NCI-H2196 treated with DMSO at 0.1 percent for 48 hours (cell line): ENCODE data around the gene ANKRD16.

Source experiments
- DNase-seq: peaks from one replicate; lab custom pipeline; 2025; ENCODE audit not compliant: unreplicated experiment; lab: John Stamatoyannopoulos, UW

The ANKRD16 gene

DNA sequence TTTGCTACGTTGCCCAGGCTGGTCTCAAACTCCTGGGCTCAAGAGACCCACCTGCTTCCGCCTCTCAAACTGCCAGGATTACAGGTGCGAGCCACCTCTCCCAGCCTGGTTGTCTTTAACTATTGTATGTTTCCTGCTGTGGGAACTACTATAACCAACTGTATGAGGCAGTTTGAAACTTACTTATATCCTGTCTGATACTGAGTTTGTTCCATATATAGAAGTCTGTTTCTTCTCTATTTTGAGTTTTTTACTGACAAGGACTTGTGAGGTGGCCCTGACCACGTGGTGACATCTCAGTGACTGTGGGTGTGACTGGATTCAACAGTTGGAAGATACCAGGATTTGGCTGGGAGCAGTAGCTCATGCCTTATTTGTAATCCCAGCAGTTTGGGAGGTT is 14.5 kb upstream of the ANKRD16 start:
- no peak for DNase-seq

GRCh38 chr10:5903563-5903962 is 13.9 kb upstream of the ANKRD16 start:
- DNase-seq, result no peak

DNA sequence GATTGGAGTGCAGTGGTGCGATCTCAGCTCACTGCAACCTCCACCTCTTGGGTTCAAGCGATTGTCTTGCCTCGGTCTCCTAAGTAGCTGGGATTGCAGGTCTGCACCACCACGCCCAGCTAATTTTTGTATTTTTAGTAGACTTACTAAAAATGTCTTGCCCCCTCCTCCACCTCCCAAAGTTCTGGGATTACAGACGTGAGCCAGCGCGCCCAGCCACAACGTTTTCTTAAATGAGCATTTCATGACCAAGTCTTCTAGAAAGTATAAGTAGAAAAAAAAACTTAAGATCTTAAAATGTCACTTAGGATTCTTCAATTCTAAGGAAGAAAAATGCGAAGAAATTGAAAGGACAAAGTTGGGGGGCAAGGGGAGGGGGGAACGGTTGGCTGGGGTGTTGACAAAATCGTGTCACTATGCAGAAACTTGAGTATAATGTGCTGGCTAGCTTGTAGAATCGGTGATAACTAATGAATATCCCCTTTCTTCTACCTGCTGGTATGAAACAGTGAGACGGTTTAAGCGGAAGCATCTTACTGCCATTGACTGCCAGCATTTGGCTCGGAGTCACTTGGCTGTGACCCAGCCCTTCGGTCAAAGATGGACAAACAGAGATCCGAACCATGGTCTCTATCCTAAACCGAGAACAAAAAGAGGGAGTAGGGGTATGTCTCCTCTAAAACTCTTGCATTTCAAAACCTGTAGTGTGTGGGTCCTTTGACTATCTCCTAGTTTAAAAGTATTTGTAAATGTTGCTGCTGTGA is 13.0 kb upstream of the ANKRD16 start:
- no peak for DNase-seq

DNA sequence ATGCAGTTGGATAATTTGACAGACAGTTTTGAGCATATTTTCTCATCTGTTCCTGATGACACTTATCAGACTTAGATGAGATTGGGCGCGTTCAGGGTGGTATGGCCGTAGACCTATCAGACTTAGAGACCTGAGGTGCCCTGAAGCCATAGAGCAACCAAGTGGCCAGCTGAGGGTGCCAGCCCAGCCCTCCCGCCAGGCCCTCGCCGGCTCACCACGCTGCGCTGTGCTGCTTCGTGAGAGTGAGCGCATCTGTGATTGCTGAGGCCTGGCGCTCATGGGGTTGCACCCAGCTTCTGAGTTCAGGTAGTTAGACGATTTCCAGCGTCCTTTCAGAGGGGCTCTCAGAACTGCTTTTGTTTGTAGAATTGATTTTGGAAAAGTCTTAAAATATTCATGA is 10.6 kb upstream of the ANKRD16 start:
- DNase-seq, result no peak

GRCh38 chr10:5898163-5898562 is 8.5 kb upstream of the ANKRD16 start:
- DNase-seq, result no peak

DNA sequence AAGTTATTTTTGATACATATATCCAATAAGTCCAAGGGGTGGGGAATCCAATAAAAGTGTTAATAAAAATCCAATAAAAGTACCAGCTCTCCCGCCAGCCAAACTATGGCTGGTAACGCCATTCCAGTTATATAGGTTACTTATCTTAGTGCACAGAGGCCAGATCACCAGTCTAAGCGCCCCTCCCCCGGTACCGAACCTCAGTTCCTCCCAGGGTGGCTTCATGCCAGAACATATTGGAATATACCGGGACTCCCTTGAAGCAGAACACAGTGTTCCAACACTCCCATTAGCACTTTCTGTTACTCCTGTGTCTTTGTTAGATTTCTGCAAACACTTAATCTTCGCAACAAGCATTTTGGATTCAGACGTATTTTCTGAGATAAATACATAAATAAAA is 7.8 kb upstream of the ANKRD16 start:
- DNase-seq, result no peak

DNA sequence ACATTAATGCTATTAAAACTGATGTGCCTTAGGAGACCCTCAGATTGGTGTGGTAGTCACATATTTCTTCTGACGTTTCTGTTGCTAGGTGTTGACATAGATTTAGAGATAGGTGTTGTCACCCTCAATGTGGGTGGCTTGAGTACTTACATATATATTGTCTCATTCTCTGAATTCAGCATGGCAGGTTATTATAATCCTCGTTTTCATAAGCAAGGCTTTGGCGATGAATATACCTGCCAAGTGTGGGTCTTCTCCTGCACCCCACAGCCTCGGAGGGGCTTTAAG is 7.3 kb upstream of the ANKRD16 start:
- no peak for DNase-seq

- DNase-seq, result no peak
Measured at GRCh38 chr10:5896208-5897052, 6.7 kb upstream of the ANKRD16 start.

DNA sequence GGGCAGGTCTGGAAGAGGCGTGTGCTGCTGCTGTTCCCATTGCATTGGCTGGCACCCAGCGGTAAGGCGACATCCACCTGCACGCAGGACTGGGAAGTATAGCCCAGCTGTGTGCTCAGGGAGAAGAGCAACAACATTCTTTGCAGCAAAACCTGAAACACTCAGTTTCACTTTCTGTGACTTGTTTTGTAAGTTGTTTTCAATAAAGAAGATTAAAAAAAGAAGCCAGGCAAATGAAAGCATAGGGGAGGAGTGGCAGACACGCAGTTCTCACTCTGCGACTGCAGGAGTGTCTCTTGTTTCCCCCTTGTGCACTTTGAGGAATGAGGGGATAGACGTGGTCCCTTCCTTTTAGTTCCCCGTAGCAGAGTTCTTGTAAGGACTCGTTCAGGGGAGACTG is 6.1 kb upstream of the ANKRD16 start:
- DNase-seq, result no peak

GRCh38 chr10:5895365-5895764 is 5.7 kb upstream of the ANKRD16 start:
- DNase-seq, result no peak

DNA sequence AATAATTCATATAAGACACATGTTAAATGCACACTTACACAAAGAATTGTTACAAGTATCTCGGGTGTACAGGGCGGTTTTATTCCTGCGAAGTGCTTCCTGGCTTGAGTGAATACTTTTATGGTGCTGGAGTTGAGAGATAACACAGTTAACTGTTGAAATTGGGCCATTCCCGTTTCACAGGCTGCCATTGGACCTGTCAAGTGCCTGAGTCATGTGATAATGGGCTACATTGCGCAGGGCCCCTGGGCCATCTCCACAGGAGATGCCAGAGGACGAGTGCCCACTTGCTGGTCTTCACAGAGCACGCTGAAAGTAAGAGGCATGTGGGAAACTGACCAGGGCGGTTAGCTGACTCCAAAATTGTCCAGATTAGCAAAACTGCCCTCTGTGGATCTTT is 5.2 kb upstream of the ANKRD16 start:
- DNase-seq, result no peak

- no peak for DNase-seq
Measured at GRCh38 chr10:5894403-5894802, 4.7 kb upstream of the ANKRD16 start.

GRCh38 chr10:5893321-5893720 is 3.6 kb upstream of the ANKRD16 start:
- DNase-seq, result no peak

DNA sequence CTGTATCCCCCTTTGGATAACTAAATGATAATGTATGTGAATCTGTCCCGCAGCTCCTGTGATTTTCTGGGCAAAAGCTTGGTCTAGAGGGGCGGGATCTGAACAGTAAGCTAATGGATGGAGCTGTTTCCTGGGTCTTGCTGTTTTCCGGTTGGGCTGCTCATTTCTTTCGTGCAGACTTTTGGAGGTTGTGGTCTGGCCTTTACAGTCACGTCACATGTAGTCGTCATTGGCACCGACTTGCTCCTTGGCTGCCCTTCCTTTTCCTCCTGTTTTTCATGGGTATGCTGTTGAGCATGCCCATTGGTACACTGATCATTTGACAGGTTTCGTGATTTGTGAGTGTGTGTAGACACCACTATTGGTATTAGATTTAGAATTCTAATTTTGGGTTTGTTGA is 2.3 kb upstream of the ANKRD16 start:
- no peak for DNase-seq

- no peak for DNase-seq
Measured at GRCh38 chr10:5891009-5891408, 1.3 kb upstream of the ANKRD16 start.

DNA sequence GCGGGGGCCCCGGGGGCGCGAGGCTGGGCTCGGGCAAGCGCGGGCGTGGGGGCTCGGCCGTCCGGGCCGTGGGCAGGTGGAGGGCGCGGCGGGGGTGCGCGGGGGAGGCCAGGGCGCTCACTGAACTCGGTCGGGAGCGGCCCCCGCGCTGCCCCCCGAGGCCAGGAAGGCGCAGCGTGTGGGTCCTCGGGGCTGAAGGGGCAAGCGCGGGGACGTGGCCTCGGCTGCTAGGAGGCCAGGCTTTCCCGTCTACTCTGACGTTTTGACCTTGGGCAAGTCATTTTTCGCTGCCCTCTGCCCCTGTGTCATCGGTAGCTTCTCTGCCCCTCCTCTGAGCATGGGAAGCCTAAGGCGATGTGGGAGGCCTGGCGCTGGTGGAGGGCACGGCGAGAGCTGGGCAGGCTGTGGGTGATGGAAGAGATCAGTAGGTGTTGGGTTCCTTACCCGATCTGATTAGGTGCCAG is 791 bp upstream of the ANKRD16 start:
- DNase-seq, result no peak

DNA sequence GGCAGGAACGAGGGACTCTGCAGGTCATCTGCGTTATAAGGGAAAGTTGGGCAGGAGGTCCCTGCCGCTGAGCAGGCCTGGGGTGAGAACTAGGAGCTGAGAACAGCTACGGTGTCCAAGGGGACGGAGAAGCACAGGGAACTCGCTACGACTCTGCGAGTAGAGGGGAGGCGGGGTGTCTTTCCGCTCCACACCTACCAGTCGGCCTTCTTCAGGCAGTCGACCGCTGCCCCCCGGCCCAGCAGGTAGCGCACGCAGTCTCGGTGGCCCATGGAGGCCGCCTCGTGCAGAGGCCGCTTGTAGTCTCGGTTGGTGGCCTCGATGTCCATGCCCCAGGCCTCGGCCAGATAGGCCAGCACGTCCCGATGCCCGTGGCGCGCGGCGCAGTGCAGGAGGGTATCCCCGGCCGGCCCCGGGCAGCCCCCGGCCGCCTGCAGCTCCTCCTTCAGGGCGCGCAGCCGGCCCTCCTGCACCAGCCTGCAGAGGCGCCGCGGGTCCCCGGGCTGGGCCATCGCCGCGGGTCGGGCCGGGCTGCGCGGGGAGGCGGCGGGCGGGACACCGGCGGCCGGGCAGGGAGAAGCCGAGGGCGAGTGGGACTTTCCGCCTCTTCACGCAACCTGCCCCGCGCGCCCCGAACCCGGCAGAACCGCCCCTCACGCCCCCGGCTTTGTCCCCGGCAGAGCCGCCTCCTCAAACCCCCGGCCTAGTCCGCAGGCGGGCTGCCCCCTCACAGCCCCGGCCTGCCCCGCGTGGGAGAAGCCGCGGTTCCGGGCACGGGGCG is 660 bp downstream of the ANKRD16 start:
- no peak for DNase-seq

- DNase-seq, result no peak
Measured at GRCh38 chr10:5888351-5888750, 1.3 kb downstream of the ANKRD16 start.

DNA sequence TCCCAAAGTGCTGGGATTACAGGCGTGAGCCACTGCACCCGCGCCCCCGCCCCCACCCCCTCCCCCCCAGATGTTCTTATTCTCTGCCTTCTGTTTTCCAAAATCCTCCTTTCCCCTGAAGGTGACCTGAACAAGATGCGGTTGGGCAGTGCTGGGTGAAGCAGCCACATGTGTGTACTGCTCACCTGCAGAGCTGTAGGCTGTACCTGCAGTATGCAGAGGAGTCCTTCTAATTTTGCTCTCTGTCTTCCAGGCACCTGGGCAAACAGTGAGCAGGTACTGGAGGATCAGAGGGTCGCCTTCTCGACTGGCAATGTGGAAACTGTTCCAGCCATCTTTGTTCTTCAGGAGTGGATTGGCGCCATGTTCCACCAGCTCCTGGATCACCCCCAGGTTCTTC is 2.1 kb downstream of the ANKRD16 start:
- DNase-seq, result no peak

GRCh38 chr10:5887029-5887428 is 2.7 kb downstream of the ANKRD16 start:
- DNase-seq, result no peak

DNA sequence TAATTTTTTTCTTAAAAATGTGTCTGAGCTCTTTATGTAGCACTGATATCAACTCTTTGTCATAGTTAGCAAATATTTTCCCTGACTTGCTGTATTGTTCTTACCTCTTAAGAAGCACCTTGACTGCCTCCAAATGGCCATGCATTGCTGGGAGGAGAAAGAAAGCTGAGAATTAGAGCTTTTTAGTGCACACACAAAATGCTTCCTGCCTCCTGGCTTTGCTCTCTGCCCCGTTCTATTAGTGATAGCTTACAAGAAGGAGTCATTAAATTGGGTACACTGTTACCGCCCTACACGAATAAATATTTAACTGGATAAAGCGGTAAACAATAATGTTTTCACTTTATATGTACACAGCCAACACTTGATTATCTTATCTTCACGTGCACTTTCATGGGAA is 4.1 kb downstream of the ANKRD16 start:
- DNase-seq, result no peak

GRCh38 chr10:5882961-5883360 is 6.7 kb downstream of the ANKRD16 start:
- no peak for DNase-seq
